GM23338 (cell line): Measurements from ENCODE around the gene MTREX. TPM values are rescaled to one million over a fixed set of nuclear protein-coding genes. Genes with fewer than 3 reads are reported as not detected.

Source experiments
- ATAC-seq: fragments of 200-7000 bp; cut with Tn5 transposase; 3 replicates; pipeline ENCODE4 v1.9.1; 2020
- DNase-seq: peaks from one replicate; pipeline ENCODE4 v3.0.0-alpha.2; 2015; ENCODE audit warnings: low spot score
- H2AFZ ChIP-seq: fragments of 200-600 bp; sonication (generic); 2 replicates; pipeline ENCODE4 v1.8.0; 2016; ENCODE audit warnings: antibody characterized with exemption, mild to moderate bottlenecking, moderate library complexity
- H3F3A ChIP-seq: fragments of 200-600 bp; sonication (generic); replicated peaks from 2 replicates; pipeline ENCODE4 v1.8.0; 2017; ENCODE audit warnings: antibody characterized with exemption, mixed run types, low read depth
- H3K27ac ChIP-seq: fragments of 200-600 bp; sonication (generic); 2 replicates; pipeline ENCODE4 v1.6.1; 2016; ENCODE audit warnings: low read depth
- H3K27me3 ChIP-seq: fragments of 200-600 bp; sonication (generic); 2 replicates; pipeline ENCODE4 v1.8.0; 2016; ENCODE audit warnings: mild to moderate bottlenecking, mixed run types, moderate library complexity; ENCODE audit not compliant: insufficient read depth
- H3K36me3 ChIP-seq: fragments of 200-600 bp; sonication (generic); 2 replicates; pipeline ENCODE4 v1.8.0; 2016; ENCODE audit warnings: mild to moderate bottlenecking; ENCODE audit not compliant: insufficient read depth
- H3K4me1 ChIP-seq: fragments of 200-600 bp; sonication (generic); 2 replicates; pipeline ENCODE4 v1.8.0; 2016; ENCODE audit warnings: mild to moderate bottlenecking, moderate library complexity; ENCODE audit not compliant: insufficient read depth
- H3K4me2 ChIP-seq: fragments of 200-600 bp; sonication (generic); 2 replicates; pipeline ENCODE4 v1.7.1; 2017; ENCODE audit warnings: mixed run types
- H3K4me3 ChIP-seq: fragments of 200-600 bp; sonication (generic); 2 replicates; pipeline ENCODE4 v1.6.1; 2016; ENCODE audit warnings: mixed run types
- H3K79me2 ChIP-seq: fragments of 200-600 bp; sonication (generic); replicated peaks from 2 replicates; pipeline ENCODE4 v1.8.0; 2017; ENCODE audit warnings: mild to moderate bottlenecking; ENCODE audit not compliant: insufficient read depth
- H3K9me2 ChIP-seq: fragments of 200-600 bp; sonication (generic); 2 replicates; pipeline ENCODE4 v1.8.0; 2017; ENCODE audit not compliant: insufficient read depth
- H4K20me1 ChIP-seq: fragments of 200-600 bp; sonication (generic); replicated peaks from 2 replicates; pipeline ENCODE4 v1.8.0; 2017; ENCODE audit warnings: mild to moderate bottlenecking; ENCODE audit not compliant: insufficient read depth
- H3K27ac Mint-ChIP-seq: 2 replicates; pipeline ENCODE4 v1.8.0; 2020; ENCODE audit warnings: inconsistent platforms, mild to moderate bottlenecking, moderate library complexity, mixed read lengths
- H3K27me3 Mint-ChIP-seq: 3 replicates; pipeline ENCODE4 v1.8.0; 2022; ENCODE audit warnings: low read depth, mild to moderate bottlenecking, moderate library complexity, mixed read lengths, inconsistent platforms; ENCODE audit not compliant: insufficient read depth, poor library complexity
- H3K36me3 Mint-ChIP-seq: 3 replicates; pipeline ENCODE4 v1.8.0; 2021; ENCODE audit warnings: low read depth, mild to moderate bottlenecking, inconsistent platforms, moderate library complexity, mixed read lengths
- H3K4me1 Mint-ChIP-seq: 3 replicates; pipeline ENCODE4 v1.8.0; 2020; ENCODE audit warnings: mild to moderate bottlenecking, inconsistent platforms, mixed read lengths
- H3K4me3 Mint-ChIP-seq: 3 replicates; pipeline ENCODE4 v1.8.0; 2021; ENCODE audit warnings: moderate library complexity, mild to moderate bottlenecking, inconsistent platforms, mixed read lengths
- H3K9me3 Mint-ChIP-seq: 3 replicates; pipeline ENCODE4 v1.8.0; 2020; ENCODE audit warnings: moderate library complexity, mild to moderate bottlenecking, inconsistent platforms, mixed read lengths
- CREB1 ChIP-seq: fragments of 250-450 bp; sonication (Bioruptor Pico); IDR thresholded peaks from 2 replicates; pipeline ENCODE4 v1.5.0; 2020; ENCODE audit warnings: low read depth, mild to moderate bottlenecking, moderate library complexity
- EZH2 ChIP-seq: fragments of 200-600 bp; sonication (generic); IDR thresholded peaks from one replicate; pipeline ENCODE4 v1.8.0; 2017; ENCODE audit warnings: antibody characterized with exemption, mild to moderate bottlenecking, low read depth; ENCODE audit not compliant: unreplicated experiment
- EZH2phosphoT487 ChIP-seq: fragments of 200-600 bp; sonication (generic); IDR thresholded peaks from one replicate; pipeline ENCODE4 v1.8.1; 2018; ENCODE audit warnings: antibody characterized with exemption; ENCODE audit not compliant: unreplicated experiment
- JUNB ChIP-seq: IDR thresholded peaks from one replicate; pipeline ENCODE4 v1.6.1; 2016; ENCODE audit warnings: antibody characterized with exemption; ENCODE audit not compliant: unreplicated experiment
- NANOG ChIP-seq: IDR thresholded peaks from 2 replicates; pipeline ENCODE4 v1.6.1; 2016; ENCODE audit warnings: antibody characterized with exemption, borderline replicate concordance
- POLR2AphosphoS5 ChIP-seq: IDR thresholded peaks from 2 replicates; pipeline ENCODE4 v1.6.1; 2016; ENCODE audit warnings: antibody characterized with exemption, low read depth
- STAT1 ChIP-seq: IDR thresholded peaks from one replicate; pipeline ENCODE4 v1.6.1; 2016; ENCODE audit warnings: antibody characterized with exemption; ENCODE audit not compliant: unreplicated experiment
- ZNF114 ChIP-seq: fragments of 250-450 bp; sonication (Bioruptor Pico); IDR thresholded peaks from 2 replicates; pipeline ENCODE4 v1.5.0; 2020; ENCODE audit warnings: mild to moderate bottlenecking, moderate library complexity
- ZNF331 ChIP-seq: fragments of 250-450 bp; sonication (Bioruptor Pico); IDR thresholded peaks from 2 replicates; pipeline ENCODE4 v1.5.0; 2020; ENCODE audit warnings: low read depth, mild to moderate bottlenecking, moderate library complexity
- polyA plus RNA-seq: library from polyadenylated mRNA; unstranded; fragments of >200 nt; fragmentation: Nextera tagmentation; extraction: Ambion mirVana; gene quantifications from 2 replicates; pipeline ENCODE4 v1.2.1, GENCODE V29; 2016
- total RNA-seq: library from RNA; depleted of rRNA; stranded (reverse); fragments of >200 nt; shearing (Covaris generic); gene quantifications from 2 replicates; pipeline ENCODE4 v1.2.3, GENCODE V29; 2014
- TF ChIP-seq, protein P1 (sequence below): IDR thresholded peaks from 2 replicates; pipeline ENCODE4 v1.6.1; 2016; ENCODE audit warnings: antibody characterized with exemption
- TF ChIP-seq, protein P2 (sequence below): IDR thresholded peaks from one replicate; pipeline ENCODE4 v1.6.1; 2018; ENCODE audit warnings: antibody characterized with exemption; ENCODE audit not compliant: unreplicated experiment
- TF ChIP-seq, protein P3 (sequence below): fragments of 250-450 bp; sonication (Bioruptor Pico); IDR thresholded peaks from 2 replicates; pipeline ENCODE4 v1.5.0; 2020; ENCODE audit warnings: mild to moderate bottlenecking, moderate library complexity
- TF ChIP-seq, protein P4 (sequence below), 2 experiments: fragments of 200-600 bp in 1 of 2; sonication (generic) in 1 of 2; conservative IDR thresholded peaks; 2 replicates each; pipeline versions ENCODE4 v1.5.1 to v1.6.1; 2016 to 2017; ENCODE audit warnings: antibody characterized with exemption in 2 of 2, low read depth in 2 of 2, mild to moderate bottlenecking in 2 of 2, moderate library complexity in 1 of 2

Gene MTREX
- total and polyA plus RNA-seq, 2 experiments from 2014 or later: 47.5 to 94.9 TPM

DNA sequence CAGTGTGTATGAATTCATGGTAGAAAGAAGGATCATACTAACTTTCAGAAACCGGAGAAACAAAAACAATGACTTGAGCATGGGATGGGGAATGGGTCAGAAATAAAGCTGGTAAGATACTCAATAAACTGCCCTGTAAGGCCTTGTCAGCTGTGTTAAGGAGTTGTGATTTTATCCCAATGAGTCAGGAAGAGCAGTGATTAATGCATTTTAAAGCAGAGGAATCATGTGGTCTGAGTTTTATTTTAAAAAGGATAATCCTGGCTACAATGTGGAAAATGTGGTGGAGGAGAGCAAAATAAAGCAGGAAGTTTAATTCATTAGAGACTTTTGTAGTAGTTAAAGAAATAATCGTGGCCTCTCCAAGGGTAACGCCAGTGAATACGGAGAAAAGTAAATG lies 29.0 kb upstream of the MTREX start:
- Histone ChIP-seq H3K27me3 (no peaks in the 10 kb centered on the region), H3K4me2 (no peak overlapping the region), H3K27ac (no peak overlapping the region), H3F3A (no peaks in the 10 kb centered on the region), H3K4me1 (no peaks in the 10 kb centered on the region), H3K9me2 (no peaks in the 10 kb centered on the region), H3K4me3 (no peak overlapping the region), H4K20me1 (0 out of 2 replicates have a peak, but pooled peaks cover 9% of the 10 kb centered on the region), H3K79me2 (no peaks in the 10 kb centered on the region), H2AFZ (no peak overlapping the region), H3K36me3 (peaks cover 27% of the 10 kb centered on the region; the same call in 1 of the 2 replicates)
- DNase-seq (no peak), ATAC-seq (no peak)
- H3K27ac Mint-ChIP-seq: no peak overlapping the region
- TF ChIP-seq EZH2phosphoT487: no peak
- TF ChIP-seq JUNB: no peak
- TF ChIP-seq NANOG: no peak
- TF ChIP-seq, protein P1, sequence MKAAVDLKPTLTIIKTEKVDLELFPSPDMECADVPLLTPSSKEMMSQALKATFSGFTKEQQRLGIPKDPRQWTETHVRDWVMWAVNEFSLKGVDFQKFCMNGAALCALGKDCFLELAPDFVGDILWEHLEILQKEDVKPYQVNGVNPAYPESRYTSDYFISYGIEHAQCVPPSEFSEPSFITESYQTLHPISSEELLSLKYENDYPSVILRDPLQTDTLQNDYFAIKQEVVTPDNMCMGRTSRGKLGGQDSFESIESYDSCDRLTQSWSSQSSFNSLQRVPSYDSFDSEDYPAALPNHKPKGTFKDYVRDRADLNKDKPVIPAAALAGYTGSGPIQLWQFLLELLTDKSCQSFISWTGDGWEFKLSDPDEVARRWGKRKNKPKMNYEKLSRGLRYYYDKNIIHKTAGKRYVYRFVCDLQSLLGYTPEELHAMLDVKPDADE: no peak
- TF ChIP-seq, protein P2, sequence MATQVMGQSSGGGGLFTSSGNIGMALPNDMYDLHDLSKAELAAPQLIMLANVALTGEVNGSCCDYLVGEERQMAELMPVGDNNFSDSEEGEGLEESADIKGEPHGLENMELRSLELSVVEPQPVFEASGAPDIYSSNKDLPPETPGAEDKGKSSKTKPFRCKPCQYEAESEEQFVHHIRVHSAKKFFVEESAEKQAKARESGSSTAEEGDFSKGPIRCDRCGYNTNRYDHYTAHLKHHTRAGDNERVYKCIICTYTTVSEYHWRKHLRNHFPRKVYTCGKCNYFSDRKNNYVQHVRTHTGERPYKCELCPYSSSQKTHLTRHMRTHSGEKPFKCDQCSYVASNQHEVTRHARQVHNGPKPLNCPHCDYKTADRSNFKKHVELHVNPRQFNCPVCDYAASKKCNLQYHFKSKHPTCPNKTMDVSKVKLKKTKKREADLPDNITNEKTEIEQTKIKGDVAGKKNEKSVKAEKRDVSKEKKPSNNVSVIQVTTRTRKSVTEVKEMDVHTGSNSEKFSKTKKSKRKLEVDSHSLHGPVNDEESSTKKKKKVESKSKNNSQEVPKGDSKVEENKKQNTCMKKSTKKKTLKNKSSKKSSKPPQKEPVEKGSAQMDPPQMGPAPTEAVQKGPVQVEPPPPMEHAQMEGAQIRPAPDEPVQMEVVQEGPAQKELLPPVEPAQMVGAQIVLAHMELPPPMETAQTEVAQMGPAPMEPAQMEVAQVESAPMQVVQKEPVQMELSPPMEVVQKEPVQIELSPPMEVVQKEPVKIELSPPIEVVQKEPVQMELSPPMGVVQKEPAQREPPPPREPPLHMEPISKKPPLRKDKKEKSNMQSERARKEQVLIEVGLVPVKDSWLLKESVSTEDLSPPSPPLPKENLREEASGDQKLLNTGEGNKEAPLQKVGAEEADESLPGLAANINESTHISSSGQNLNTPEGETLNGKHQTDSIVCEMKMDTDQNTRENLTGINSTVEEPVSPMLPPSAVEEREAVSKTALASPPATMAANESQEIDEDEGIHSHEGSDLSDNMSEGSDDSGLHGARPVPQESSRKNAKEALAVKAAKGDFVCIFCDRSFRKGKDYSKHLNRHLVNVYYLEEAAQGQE: no peak
- TF ChIP-seq STAT1: no peak
- TF ChIP-seq, protein P3, sequence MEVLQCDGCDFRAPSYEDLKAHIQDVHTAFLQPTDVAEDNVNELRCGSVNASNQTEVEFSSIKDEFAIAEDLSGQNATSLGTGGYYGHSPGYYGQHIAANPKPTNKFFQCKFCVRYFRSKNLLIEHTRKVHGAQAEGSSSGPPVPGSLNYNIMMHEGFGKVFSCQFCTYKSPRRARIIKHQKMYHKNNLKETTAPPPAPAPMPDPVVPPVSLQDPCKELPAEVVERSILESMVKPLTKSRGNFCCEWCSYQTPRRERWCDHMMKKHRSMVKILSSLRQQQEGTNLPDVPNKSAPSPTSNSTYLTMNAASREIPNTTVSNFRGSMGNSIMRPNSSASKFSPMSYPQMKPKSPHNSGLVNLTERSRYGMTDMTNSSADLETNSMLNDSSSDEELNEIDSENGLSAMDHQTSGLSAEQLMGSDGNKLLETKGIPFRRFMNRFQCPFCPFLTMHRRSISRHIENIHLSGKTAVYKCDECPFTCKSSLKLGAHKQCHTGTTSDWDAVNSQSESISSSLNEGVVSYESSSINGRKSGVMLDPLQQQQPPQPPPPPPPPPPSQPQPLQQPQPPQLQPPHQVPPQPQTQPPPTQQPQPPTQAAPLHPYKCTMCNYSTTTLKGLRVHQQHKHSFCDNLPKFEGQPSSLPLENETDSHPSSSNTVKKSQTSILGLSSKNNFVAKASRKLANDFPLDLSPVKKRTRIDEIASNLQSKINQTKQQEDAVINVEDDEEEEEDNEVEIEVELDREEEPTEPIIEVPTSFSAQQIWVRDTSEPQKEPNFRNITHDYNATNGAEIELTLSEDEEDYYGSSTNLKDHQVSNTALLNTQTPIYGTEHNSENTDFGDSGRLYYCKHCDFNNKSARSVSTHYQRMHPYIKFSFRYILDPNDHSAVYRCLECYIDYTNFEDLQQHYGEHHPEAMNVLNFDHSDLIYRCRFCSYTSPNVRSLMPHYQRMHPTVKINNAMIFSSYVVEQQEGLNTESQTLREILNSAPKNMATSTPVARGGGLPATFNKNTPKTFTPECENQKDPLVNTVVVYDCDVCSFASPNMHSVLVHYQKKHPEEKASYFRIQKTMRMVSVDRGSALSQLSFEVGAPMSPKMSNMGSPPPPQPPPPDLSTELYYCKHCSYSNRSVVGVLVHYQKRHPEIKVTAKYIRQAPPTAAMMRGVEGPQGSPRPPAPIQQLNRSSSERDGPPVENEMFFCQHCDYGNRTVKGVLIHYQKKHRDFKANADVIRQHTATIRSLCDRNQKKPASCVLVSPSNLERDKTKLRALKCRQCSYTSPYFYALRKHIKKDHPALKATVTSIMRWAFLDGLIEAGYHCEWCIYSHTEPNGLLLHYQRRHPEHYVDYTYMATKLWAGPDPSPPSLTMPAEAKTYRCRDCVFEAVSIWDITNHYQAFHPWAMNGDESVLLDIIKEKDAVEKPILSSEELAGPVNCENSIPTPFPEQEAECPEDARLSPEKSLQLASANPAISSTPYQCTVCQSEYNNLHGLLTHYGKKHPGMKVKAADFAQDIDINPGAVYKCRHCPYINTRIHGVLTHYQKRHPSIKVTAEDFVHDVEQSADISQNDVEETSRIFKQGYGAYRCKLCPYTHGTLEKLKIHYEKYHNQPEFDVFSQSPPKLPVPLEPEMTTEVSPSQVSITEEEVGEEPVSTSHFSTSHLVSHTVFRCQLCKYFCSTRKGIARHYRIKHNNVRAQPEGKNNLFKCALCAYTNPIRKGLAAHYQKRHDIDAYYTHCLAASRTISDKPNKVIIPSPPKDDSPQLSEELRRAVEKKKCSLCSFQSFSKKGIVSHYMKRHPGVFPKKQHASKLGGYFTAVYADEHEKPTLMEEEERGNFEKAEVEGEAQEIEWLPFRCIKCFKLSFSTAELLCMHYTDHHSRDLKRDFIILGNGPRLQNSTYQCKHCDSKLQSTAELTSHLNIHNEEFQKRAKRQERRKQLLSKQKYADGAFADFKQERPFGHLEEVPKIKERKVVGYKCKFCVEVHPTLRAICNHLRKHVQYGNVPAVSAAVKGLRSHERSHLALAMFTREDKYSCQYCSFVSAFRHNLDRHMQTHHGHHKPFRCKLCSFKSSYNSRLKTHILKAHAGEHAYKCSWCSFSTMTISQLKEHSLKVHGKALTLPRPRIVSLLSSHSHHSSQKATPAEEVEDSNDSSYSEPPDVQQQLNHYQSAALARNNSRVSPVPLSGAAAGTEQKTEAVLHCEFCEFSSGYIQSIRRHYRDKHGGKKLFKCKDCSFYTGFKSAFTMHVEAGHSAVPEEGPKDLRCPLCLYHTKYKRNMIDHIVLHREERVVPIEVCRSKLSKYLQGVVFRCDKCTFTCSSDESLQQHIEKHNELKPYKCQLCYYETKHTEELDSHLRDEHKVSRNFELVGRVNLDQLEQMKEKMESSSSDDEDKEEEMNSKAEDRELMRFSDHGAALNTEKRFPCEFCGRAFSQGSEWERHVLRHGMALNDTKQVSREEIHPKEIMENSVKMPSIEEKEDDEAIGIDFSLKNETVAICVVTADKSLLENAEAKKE (CRISPR knock-in tag): no peak
- no peak for TF ChIP-seq POLR2AphosphoS5
- TF ChIP-seq, protein P4, sequence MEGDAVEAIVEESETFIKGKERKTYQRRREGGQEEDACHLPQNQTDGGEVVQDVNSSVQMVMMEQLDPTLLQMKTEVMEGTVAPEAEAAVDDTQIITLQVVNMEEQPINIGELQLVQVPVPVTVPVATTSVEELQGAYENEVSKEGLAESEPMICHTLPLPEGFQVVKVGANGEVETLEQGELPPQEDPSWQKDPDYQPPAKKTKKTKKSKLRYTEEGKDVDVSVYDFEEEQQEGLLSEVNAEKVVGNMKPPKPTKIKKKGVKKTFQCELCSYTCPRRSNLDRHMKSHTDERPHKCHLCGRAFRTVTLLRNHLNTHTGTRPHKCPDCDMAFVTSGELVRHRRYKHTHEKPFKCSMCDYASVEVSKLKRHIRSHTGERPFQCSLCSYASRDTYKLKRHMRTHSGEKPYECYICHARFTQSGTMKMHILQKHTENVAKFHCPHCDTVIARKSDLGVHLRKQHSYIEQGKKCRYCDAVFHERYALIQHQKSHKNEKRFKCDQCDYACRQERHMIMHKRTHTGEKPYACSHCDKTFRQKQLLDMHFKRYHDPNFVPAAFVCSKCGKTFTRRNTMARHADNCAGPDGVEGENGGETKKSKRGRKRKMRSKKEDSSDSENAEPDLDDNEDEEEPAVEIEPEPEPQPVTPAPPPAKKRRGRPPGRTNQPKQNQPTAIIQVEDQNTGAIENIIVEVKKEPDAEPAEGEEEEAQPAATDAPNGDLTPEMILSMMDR (conservative IDR thresholded peaks at IDR 0.05; ENCODE audit: low read depth in 2 of 2): no peak
- no peak for TF ChIP-seq CREB1 (CRISPR knock-in tag)
- TF ChIP-seq EZH2: no peak
- TF ChIP-seq ZNF331 (CRISPR knock-in tag): no peak
- no peak for TF ChIP-seq ZNF114 (CRISPR knock-in tag)
- H3K4me1 Mint-ChIP-seq: no peaks in the 10 kb centered on the region
- no peaks in the 10 kb centered on the region for H3K9me3 Mint-ChIP-seq
- no peaks in the 10 kb centered on the region for H3K27me3 Mint-ChIP-seq
- no peak overlapping the region for H3K4me3 Mint-ChIP-seq
- peaks cover 33% of the 10 kb centered on the region for H3K36me3 Mint-ChIP-seq
